RKO (cell line): Measurements from ENCODE around the gene GDI1.

ENCODE experiments used
- DNase-seq: peaks from one replicate; pipeline ENCODE4 v3.0.0-alpha.2; 2016; ENCODE audit warnings: low spot score

The GDI1 gene

GRCh38 chrX:154409222-154409871 is 27.6 kb upstream of the GDI1 start, which contains the start of gene DNASE1L1:
Gene DNASE1L1 (minus strand): TSS chrX:154409254. CDS start chrX:154405568, 3,686 bp downstream.
- peak; percentile 91 for DNase-seq

DNA sequence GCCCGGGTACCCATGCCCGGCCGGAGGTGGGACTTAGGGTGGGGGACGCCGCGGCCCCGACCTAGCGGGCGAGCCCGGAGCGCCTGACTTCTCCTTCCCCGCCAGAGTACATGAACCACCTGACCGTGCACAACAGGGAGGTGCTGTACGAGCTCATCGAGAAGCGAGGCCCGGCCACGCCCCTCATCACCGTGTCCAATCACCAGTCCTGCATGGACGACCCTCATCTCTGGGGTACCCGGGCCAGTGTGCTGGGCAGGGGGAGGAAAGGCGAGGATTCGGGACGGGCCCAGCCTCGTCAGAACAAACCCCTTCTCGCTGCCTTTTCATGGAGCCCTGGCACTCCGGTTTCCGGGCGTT is 25.0 kb upstream of the GDI1 start:
- DNase-seq: peak; percentile 56

DNA sequence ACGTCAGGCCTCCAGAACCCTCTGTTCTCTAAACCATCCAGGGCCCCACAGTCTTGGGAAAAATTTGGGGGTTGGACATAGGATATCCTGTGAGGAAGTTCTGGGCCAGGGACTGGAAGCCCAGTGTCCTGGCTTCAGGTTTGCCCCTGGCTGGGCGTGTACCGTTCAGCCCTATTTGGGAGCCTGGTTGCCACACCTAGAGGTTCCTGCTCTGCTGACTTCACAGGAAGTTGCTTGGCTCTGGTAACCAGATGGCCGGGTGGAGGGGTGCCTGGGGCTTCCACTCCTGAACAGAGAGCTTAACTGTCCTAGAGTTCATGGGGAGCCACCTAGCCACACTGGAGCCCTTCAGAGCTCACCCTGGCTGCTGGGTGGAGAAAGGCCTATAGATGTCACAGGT is 24.5 kb upstream of the GDI1 start:
- no peak for DNase-seq

DNA sequence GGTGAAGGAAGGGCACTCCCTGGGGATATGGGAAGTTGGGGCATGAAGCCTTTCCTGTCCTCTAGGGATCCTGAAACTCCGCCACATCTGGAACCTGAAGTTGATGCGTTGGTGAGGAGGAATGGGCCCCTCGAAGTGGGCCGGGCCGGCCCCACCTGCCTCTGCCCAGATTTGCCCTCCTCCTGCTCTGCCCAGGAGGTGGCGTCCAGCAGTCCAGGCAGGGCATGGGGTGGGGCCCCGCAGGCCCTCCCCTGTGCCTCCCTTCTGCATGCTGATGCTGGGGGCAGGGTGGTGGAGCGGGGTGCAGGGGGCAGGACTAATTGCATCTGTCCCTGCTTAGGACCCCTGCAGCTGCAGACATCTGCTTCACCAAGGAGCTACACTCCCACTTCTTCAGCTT is 23.8 kb upstream of the GDI1 start:
- no peak for DNase-seq

DNA sequence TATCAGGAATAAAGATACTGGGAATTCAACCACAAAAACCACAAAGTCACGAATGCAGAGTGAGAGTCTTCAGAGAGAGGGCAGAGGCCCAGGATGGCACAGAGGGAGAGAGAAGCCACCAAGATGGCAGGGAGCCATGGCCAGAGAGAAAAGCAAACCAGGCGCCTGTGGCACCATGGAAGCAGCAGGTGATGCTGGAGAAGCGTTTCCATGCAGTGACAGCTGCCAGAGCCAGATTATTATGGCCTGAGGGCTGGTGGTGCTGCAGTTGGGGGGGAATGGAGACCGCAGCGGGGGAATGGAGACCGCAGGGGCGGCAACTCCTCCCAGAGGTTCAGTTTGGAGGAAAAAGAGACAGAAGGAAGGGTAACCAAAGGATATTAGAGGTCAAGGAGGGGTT is 19.8 kb upstream of the GDI1 start:
- no peak for DNase-seq

- DNase-seq: no peak
Measured at GRCh38 chrX:154419189-154419588, 17.8 kb upstream of the GDI1 start.

GRCh38 chrX:154419688-154420401 is 17.1 kb upstream of the GDI1 start:
- no peak for DNase-seq

DNA sequence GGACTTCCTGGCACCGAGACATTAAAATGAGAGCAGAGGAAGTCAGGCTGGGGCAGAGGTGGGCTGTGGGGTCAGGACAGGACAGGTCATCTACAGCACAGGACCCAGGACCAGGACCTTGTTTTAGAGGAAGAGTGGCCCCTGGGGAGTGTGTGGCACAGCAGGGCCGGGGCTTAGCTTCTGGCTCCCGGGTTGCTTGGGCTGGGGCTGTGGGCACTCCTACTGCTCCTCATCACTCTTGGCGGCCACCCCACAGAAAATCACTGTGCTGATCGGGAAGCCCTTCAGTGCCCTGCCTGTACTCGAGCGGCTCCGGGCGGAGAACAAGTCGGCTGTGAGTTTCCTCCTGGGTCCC is 16.6 kb upstream of the GDI1 start:
- DNase-seq: no peak

GRCh38 chrX:154426916-154427770 is 9.8 kb upstream of the GDI1 start:
- no peak for DNase-seq

DNA sequence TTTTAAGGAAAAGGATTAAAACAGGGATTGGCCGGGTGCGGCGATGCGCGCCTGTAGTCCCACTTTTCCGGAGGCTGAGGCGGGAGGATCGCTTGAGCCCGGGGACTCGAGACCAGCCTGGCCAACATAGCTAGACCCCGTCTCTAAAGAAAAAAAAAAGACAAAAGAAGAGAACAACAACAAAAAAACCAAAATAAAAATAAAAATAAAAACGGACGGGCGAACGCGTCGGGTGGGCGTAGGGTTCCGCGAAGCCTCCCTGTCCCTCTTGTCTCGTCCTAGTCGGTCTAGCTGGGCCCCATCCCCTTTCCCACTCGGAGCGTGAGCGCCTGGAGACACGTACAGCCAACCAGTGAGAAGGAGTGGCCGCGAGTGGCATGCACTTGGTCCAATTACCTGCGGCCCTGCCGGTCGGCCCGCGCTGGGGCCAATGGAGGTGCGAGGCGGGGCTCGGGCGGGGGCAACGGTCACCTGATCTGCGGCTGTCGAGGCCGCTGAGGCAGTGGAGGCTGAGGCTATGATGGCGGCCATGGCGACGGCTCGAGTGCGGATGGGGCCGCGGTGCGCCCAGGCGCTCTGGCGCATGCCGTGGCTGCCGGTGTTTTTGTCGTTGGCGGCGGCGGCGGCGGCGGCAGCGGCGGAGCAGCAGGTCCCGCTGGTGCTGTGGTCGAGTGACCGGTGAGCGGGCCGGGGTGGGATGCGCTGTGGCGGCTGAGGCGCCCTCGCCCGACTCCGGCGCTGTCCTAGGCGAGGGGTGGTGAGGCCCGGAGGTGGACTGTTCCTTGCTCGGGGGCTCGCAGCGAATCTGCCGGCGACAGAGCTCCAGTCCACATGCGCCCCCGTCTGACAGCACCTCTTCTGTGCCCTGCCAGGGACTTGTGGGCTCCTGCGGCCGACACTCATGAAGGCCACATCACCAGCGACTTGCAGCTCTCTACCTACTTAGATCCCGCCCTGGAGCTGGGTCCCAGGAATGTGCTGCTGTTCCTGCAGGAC is 8.5 kb upstream of the GDI1 start, which contains the start of gene ATP6AP1:
TSS of gene ATP6AP1 (plus strand) at position 502 of the 996 bp plus-strand sequence. CDS start at position 518, 16 bp downstream.
- DNase-seq: peak; percentile 91

- DNase-seq: no peak
Measured at GRCh38 chrX:154429711-154430110, 7.2 kb upstream of the GDI1 start.

GRCh38 chrX:154430479-154430878 is 6.5 kb upstream of the GDI1 start:
- no peak for DNase-seq

- DNase-seq: no peak
Measured at GRCh38 chrX:154430916-154431315, 6.0 kb upstream of the GDI1 start.

GRCh38 chrX:154431341-154431740 is 5.6 kb upstream of the GDI1 start:
- DNase-seq: no peak

DNA sequence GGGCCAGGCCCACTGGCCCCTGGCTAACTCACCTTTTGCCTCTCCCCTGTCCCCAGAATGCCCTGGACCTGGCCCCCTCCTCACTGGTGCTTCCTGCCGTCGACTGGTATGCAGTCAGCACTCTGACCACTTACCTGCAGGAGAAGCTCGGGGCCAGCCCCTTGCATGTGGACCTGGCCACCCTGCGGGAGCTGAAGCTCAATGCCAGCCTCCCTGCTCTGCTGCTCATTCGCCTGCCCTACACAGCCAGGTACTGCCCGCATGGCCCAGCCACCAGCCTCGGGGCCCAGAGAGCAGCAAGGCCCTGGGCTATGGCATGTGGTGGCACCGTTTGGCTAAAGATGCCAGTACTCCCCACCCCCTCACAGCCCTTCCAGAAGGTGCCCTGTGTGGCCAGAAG is 4.7 kb upstream of the GDI1 start:
- no peak for DNase-seq

DNA sequence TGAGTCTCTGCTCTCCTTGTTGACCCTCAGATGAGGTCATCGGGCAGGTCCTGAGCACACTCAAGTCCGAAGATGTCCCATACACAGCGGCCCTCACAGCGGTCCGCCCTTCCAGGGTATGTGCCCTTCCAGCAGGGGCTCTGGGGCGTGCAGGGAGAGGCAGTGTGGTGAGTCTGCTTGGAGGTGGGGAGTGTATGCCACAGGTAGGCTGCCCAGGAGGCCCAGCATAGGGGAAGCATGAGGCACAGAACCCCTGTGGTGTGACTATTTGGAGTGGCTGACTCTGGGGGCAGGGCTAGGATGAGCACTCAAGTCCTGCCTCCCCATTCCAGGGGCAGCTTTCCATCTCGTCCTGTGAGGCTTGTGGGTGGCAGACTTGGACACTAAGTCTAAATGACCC is 3.3 kb upstream of the GDI1 start:
- DNase-seq: no peak

DNA sequence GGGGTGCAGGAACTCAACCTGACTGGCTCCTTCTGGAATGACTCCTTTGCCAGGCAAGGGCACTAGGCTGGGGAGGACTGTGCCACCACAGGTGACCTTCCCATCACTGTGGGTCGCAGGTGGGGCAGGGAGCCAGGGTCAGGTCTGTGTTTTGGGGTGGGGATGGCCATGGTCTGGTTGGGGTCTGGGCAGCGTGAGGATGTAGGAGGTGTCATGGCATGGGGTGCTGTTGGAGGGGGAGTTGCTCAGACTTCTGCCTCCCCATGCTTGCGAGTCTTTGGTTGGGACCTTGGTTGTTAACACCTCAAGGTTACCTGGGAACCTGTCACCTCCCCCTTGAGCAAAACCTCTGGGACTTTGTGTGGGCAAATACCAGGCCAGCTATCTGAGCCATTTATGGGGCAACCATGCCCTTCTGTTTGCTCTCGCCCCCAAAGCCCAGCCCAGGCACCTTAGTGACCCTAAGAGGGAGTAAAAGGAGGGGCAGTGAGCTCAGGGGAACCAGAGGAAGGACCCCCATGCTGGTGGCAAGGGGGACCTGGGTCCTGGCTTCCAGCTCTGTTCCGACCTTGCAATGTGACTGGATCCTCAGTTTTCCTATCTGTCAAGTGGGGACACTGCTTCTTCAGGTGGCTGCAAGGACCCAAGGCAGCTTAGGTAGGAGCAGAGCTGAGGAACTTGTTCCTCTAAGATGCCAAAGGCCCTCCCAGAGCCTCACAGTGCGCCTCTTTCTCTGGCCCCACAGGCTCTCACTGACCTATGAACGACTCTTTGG is 2.4 kb upstream of the GDI1 start:
- no peak for DNase-seq

- no peak for DNase-seq
Measured at GRCh38 chrX:154435171-154435733, 1.7 kb upstream of the GDI1 start.

- DNase-seq: no peak
Measured at GRCh38 chrX:154436374-154436982, 476 bp upstream of the GDI1 start.
